WTC11 (cell line): ENCODE measurements around the gene RSBN1L.

ENCODE experiments used
- CTCF ChIP-seq: fragments of 200-600 bp; IDR thresholded peaks from 2 replicates; pipeline ENCODE4 v1.8.0; 2022; ENCODE audit warnings: antibody characterized with exemption
- ETV6 ChIP-seq: sonication (generic); formaldehyde crosslinking; IDR thresholded peaks from 2 replicates; pipeline ENCODE4 v1.8.1; 2022; ENCODE audit warnings: mild to moderate bottlenecking, missing genetic modification reagents
- JUN ChIP-seq: sonication (generic); formaldehyde crosslinking; IDR thresholded peaks from 2 replicates; pipeline ENCODE4 v1.8.0; 2023; ENCODE audit warnings: mild to moderate bottlenecking, missing genetic modification reagents
- NFE2L1 ChIP-seq: sonication (generic); formaldehyde crosslinking; IDR thresholded peaks from 2 replicates; pipeline ENCODE4 v1.8.1; 2023; ENCODE audit warnings: missing genetic modification reagents
- PRRX2 ChIP-seq: fragments of 250-450 bp; sonication (Bioruptor Pico); IDR thresholded peaks from 2 replicates; pipeline ENCODE4 v1.8.0; 2021; ENCODE audit warnings: mild to moderate bottlenecking
- ZNF121 ChIP-seq: sonication (generic); formaldehyde crosslinking; IDR thresholded peaks from 2 replicates; pipeline ENCODE4 v1.8.0; 2023; ENCODE audit warnings: missing genetic modification reagents
- ZNF317 ChIP-seq: sonication (generic); formaldehyde crosslinking; IDR thresholded peaks from 2 replicates; pipeline ENCODE4 v1.8.1; 2023; ENCODE audit warnings: low read depth, mild to moderate bottlenecking, moderate library complexity, missing genetic modification reagents, borderline replicate concordance
- ZNF671 ChIP-seq: fragments of 250-450 bp; sonication (Bioruptor Pico); IDR thresholded peaks from 2 replicates; pipeline ENCODE4 v1.8.0; 2021; ENCODE audit warnings: mild to moderate bottlenecking
- TF ChIP-seq, protein P1 (sequence below): sonication (generic); formaldehyde crosslinking; IDR thresholded peaks from 2 replicates; pipeline ENCODE4 v1.8.0; 2022; ENCODE audit warnings: mild to moderate bottlenecking, missing genetic modification reagents
- TF ChIP-seq, protein P2 (sequence below): sonication (generic); formaldehyde crosslinking; IDR thresholded peaks from 2 replicates; pipeline ENCODE4 v1.8.1; 2022; ENCODE audit warnings: low read depth, missing genetic modification reagents, borderline replicate concordance

GRCh38 chr7:77813180-77813579 is 116.9 kb downstream of the RSBN1L start:
- TF ChIP-seq ZNF317 (CRISPR knock-in tag) = no peak
- no peak for TF ChIP-seq CTCF
- no peak for TF ChIP-seq ZNF121 (CRISPR knock-in tag)
- TF ChIP-seq PRRX2 (CRISPR knock-in tag) = no peak
- TF ChIP-seq, protein P1, sequence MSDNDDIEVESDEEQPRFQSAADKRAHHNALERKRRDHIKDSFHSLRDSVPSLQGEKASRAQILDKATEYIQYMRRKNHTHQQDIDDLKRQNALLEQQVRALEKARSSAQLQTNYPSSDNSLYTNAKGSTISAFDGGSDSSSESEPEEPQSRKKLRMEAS (CRISPR knock-in tag) = no peak
- no peak for TF ChIP-seq ETV6 (CRISPR knock-in tag)
- TF ChIP-seq ZNF671 = no peak
- TF ChIP-seq NFE2L1 = no peak
- TF ChIP-seq, protein P2, sequence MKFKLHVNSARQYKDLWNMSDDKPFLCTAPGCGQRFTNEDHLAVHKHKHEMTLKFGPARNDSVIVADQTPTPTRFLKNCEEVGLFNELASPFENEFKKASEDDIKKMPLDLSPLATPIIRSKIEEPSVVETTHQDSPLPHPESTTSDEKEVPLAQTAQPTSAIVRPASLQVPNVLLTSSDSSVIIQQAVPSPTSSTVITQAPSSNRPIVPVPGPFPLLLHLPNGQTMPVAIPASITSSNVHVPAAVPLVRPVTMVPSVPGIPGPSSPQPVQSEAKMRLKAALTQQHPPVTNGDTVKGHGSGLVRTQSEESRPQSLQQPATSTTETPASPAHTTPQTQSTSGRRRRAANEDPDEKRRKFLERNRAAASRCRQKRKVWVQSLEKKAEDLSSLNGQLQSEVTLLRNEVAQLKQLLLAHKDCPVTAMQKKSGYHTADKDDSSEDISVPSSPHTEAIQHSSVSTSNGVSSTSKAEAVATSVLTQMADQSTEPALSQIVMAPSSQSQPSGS (CRISPR knock-in tag) = no peak
- TF ChIP-seq JUN (CRISPR knock-in tag) = no peak
